Measurements from ENCODE around the gene ETFA.

DNA sequence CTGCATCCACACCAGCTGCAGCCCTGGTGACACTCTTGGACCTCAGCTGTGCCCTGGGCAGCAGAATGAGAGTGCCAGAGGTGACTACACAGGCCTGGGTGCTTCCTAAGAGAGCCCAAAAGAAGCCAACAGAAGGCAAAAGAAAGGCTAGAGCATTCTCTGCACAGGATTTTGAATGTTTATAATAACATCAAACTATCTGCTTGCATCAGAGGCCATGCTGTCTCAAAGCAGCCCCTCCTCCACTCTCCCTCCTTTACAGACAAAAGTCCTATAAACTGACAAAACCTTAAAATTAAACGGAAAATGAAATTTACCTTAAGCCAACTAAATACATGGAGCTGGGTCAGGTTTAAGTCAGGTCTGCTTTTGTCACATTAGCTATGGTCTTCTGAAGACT lies 95.6 kb downstream of the ETFA start:
- TF ChIP-seq, protein P1, sequence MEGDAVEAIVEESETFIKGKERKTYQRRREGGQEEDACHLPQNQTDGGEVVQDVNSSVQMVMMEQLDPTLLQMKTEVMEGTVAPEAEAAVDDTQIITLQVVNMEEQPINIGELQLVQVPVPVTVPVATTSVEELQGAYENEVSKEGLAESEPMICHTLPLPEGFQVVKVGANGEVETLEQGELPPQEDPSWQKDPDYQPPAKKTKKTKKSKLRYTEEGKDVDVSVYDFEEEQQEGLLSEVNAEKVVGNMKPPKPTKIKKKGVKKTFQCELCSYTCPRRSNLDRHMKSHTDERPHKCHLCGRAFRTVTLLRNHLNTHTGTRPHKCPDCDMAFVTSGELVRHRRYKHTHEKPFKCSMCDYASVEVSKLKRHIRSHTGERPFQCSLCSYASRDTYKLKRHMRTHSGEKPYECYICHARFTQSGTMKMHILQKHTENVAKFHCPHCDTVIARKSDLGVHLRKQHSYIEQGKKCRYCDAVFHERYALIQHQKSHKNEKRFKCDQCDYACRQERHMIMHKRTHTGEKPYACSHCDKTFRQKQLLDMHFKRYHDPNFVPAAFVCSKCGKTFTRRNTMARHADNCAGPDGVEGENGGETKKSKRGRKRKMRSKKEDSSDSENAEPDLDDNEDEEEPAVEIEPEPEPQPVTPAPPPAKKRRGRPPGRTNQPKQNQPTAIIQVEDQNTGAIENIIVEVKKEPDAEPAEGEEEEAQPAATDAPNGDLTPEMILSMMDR (IDR thresholded peaks at IDR 0.05) = no peak
- no peak for TF ChIP-seq POLR2A (IDR thresholded peaks at IDR 0.05)

Data from thyroid gland (tissue), 4 donors.